Mammary epithelial cell (primary cell): ENCODE measurements around the gene HSPA12A.

Source experiments
- CTCF ChIP-seq, 2 donors: IDR thresholded peaks in 1 of 2; conservative IDR thresholded peaks in 1 of 2; 2 replicates each; pipeline ENCODE4 v1.5.1; 2011 to 2012; ENCODE audit warnings: inconsistent platforms in 2 of 2, low read length in 2 of 2, mild to moderate bottlenecking in 2 of 2, control low read depth in 1 of 2, low read depth in 1 of 2; ENCODE audit not compliant: insufficient read depth in 1 of 2; ENCODE audit errors: extremely low read depth in 1 of 2
- EZH2 ChIP-seq: IDR thresholded peaks from 2 replicates; pipeline ENCODE4 v1.6.1; 2012; ENCODE audit warnings: low read length, inconsistent platforms, borderline replicate concordance

GRCh38 chr10:116730464-116731260 lies 11.7 kb downstream of the HSPA12A start:
- TF ChIP-seq CTCF (conservative IDR thresholded peaks at IDR 0.05 in 1 of 2, IDR thresholded peaks at IDR 0.05 in 1 of 2; ENCODE audit: extremely low read depth in 1 of 2, insufficient read depth in 1 of 2, low read depth in 1 of 2, low read length in 2 of 2) (no peak), EZH2 (no peak)
